NCI-H2196 treated with DMSO at 0.1 percent for 48 hours (cell line): ENCODE results near the gene VPS35L.
A peak's percentile ranks its signal among the peaks of the same experiment; 100 is the strongest.

Source experiments
- DNase-seq: peaks from one replicate; lab custom pipeline; 2025; ENCODE audit not compliant: unreplicated experiment; lab: John Stamatoyannopoulos, UW

The VPS35L gene, protein sequence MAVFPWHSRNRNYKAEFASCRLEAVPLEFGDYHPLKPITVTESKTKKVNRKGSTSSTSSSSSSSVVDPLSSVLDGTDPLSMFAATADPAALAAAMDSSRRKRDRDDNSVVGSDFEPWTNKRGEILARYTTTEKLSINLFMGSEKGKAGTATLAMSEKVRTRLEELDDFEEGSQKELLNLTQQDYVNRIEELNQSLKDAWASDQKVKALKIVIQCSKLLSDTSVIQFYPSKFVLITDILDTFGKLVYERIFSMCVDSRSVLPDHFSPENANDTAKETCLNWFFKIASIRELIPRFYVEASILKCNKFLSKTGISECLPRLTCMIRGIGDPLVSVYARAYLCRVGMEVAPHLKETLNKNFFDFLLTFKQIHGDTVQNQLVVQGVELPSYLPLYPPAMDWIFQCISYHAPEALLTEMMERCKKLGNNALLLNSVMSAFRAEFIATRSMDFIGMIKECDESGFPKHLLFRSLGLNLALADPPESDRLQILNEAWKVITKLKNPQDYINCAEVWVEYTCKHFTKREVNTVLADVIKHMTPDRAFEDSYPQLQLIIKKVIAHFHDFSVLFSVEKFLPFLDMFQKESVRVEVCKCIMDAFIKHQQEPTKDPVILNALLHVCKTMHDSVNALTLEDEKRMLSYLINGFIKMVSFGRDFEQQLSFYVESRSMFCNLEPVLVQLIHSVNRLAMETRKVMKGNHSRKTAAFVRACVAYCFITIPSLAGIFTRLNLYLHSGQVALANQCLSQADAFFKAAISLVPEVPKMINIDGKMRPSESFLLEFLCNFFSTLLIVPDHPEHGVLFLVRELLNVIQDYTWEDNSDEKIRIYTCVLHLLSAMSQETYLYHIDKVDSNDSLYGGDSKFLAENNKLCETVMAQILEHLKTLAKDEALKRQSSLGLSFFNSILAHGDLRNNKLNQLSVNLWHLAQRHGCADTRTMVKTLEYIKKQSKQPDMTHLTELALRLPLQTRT

DNA sequence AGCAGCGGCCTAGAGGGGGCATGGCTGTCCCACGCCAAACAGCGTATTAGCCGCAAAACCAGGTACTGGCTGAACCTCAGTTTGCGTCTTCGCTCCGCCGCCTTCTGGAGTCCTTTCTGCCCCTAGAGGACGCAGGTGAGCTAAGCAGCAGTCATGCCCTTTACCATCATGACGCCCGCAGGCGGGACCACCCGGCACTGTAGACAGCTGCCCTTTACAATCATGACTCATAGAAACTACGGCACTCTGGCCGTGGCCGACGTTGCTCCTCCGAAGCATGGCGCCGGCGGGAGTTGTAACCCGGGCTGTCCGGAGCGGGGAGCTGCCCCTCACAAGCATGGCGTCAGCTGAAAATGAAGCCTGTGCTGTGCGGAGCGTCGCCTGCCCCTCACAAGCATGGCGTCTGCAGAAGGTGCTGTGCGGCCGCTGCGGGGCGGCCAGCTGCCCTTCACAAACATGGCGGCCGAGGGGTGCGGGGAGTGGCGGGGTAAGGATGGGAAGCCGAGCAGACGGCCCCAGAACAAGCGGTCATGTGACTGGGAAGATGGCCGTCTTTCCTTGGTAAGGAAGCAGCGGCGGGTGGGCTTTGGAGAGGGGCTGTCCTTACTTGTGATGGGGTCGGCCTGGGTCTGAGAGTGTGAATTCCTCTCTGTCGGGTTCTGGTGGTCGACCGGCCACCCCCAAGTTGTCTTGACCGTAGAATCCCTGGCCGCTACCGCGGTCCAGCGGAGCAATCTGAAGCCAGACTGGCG is at the start of gene VPS35L:
VPS35L (plus strand) TSS at position 518 of the 752 bp plus-strand sequence; CDS start at position 545, 27 bp downstream.
- peak; percentile 95 for DNase-seq

DNA sequence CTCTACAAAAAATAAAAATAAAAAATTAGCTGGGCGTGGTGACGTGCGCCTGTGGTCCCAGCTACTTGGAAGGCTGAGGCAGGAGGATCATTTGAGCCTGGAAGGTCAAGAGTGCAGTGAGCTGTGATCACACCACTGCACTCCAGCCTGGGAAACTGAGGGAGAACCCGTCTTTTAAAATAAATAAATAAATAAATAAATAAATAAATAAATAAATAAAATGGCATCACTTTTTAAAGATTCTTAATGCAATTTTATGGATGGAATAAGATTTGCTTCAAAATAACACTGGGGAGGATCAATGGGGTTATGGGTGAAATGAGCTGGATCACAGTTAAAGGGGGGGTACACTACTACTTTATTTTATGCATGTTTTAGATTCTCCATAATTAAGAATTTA is 48.5 kb upstream of the VPS35L start:
- no peak for DNase-seq

DNA sequence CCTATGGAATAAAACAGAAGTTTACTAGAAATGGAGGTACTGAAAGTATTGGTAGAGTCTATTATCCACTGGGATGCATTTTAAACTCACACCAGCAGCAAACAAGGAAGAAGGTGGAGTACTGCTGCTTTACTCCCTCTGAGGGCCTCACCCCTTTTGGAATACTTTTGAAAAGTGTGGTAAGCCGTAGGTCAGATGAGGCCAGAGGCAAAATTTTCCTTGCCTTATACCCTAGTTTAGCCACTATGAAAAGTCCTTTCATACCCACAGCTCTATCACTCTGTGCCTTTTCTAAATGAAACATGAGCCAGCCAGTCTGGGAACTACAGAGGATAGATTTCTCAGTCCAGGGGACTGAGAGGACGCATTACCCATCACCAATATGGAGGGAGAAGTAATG is 47.6 kb upstream of the VPS35L start:
- no peak for DNase-seq

DNA sequence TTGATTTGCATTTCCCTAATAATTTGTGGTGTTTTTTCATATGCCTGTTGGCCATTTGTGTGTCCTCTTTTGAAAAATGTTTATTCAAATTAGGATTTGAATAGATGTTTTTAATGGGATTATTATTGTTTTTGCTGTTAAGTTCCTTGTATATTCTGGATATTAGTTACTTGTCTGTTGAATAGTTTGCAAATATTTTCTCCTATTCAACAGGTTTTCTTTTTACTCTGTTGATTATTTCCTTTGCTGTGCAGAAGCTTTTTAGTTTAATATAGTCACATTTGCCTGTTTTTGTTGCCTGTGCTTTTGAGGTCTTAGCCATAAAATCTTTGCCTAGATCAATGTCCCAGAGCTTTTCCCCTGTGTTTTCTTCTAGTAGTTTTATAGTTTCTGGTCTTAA is 43.2 kb upstream of the VPS35L start:
- no peak for DNase-seq

DNA sequence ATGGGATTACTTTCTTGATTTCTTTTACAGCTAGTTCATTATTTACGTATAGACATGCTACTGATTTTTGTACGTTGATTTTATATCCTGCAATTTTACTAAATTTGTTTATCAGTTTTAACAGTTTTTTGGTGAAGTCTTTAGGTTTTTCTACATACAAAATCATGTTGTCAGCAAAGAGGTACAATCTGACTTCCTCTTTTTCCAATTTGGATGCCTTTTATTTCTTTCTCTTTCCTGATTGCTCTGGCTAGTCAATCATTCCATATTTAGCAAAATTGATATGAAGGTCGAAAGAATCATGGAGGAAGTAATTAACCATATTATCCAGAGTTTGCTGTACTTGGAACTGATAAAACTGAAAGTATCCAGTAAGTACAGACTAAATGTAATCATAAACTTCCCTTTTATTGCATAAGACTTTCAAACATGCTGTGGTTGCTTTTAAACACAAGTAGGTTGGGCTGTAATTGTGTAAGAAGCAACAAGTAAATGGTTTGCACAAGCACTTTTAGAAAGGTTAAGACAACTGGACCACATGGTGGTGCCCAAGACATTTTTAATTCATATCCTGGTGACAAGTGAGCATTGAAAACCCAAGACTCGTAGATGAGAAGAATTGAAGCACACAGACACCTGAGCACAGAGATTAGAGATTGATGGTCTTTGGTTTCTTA is 42.0 kb upstream of the VPS35L start:
- DNase-seq = no peak

DNA sequence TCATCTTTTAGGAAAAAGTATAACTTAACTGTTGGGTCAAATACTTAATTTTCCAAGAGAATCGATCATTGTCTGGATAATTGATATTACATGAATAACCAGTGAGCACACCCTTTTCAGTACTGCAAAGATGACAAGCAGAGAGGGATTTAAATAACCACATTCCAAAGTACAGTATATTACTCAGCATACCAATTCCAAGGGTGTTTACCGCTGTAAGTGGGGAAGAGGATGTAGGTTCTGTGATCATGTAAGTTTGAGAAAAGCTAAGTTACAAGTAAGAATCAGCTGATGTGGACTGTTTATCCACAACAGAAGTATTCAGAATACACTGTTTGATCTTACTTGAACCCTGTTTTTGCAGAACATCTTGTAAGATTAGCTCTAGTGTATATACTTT is 39.7 kb upstream of the VPS35L start:
- no peak for DNase-seq

DNA sequence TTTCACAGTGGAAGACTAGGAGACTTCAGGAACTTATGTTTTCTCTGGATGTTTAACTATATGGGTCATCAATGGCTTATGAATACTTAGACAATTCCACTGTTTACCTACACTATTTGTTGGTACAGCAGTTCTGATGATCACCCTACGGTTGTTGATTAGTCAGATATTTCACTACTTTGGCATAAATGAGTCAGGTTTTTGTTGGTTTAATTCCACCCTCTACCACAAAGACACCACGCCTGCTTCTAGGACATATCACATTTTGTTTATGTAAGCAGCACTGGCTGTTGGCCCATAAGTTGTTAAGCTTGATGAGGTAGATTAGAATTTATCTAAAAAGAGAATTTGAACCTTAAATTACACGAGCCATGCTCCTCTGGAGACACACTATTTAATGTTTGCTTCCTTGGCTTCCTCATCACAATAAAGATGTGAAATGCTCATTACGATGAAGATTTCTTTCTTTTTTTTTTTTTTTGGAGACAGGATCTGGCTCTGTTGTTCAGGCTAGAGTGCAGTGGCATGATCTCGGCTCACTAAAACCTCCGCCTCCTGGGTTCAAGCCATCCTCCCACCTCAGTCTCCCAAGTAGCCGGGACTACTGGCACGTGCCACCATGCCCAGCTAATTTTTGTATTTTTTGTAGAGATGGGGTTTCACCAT is 37.9 kb upstream of the VPS35L start:
- DNase-seq = peak; percentile 22

DNA sequence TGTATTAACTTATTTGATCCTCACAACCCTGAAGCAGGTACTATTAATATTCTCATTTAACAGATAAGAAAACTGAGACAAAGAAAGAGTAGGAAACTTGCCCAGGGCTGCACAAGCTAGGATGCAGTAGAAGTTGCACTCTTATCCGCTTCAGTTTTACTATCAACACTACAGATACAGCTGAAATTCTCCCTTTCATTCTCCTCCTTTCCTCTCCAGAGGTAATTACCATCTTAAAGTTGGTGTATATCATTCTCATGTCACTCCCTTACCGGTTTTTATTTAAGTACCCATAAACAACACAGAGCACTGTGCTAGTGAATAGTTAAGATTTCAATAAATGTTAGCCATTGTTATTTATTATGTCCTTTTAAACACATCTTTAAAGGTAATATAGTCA is 37.1 kb upstream of the VPS35L start:
- no peak for DNase-seq

DNA sequence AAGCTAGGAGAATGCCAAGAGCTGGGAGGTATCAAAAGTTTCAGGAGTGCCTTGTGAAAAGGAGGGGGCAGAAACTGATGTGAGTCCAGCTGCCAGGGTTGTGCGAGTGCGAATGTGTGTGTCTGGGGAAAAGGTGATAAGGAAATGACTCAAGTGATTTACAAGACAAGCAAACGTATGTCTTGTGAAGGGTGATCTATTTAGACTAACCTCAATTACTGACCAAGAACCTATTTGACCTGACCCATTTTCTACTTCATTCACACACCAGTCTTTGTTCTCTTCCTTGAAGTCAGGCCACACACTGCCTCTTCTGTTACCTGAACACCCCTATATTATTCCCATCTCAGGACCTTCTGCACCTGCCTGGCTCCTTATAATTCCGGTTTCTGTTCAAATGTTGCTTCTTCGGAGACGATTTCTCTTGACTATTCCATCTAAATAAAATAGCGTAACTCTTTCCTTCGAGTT is 34.6 kb upstream of the VPS35L start:
- DNase-seq = no peak

DNA sequence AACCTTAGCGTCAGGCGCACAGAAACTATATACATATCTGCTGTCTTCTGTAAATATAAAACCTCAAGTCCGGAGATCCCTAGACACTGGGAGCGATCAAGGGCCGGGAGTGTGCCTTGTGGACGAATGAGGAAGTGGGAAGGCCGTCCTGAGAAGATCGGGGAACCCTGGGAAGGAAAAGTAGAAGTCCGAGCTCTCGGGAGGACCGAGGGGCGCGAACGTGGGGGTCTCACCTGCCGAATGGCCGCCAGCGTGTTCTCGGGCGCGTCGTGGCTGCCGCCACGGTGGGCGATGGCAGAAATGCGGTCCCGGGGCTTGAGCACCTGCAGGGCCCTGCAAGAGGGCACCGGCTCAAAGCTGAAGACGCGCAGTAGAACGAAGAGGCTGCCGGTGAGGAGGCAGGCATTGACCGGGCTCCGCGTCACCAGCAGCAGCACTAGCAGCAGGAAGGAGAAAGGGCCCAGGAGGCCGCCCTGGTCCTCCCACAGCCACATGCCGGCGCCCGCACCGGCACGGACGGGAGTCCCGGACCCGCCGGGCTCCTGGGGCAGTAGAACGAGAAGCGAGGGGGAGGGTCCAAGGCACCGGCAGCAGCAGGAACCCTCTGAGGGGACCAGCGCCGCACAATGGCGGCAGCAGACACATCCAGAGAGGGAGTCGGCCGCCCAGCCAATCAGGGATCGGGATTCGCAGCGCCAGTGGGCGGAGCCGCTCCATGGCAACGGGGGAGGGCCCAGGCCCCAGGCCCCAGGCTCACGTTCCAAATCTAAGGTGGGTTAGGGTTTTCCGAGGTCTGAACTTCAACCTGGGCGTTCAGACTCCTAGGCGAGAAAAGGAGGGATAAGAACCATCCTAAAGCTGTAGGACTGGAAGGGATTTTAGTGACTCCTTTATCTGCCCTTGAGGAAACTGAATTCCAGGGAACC is 33.8 kb upstream of the VPS35L start, which contains the start of gene GDE1:
GDE1 (minus strand) TSS at position 628 of the 926 bp plus-strand sequence; CDS start at position 494, 134 bp downstream.
- DNase-seq = peak; percentile 92

DNA sequence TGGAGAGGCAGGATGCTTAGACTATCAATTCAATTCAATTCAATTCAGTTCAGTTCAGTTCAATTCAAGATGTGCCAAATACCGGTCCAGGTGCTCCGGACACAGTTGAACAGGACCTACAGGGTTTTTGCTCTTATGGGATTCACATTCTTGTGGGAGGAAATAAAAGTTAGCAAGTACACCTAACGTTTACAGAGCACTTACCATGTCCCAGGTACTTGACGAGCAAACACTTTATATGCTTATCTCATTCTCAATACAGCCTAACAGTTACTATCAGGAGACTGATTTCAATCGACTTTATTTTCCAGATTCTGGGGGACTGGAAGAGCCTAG is 33.1 kb upstream of the VPS35L start:
- DNase-seq = no peak

DNA sequence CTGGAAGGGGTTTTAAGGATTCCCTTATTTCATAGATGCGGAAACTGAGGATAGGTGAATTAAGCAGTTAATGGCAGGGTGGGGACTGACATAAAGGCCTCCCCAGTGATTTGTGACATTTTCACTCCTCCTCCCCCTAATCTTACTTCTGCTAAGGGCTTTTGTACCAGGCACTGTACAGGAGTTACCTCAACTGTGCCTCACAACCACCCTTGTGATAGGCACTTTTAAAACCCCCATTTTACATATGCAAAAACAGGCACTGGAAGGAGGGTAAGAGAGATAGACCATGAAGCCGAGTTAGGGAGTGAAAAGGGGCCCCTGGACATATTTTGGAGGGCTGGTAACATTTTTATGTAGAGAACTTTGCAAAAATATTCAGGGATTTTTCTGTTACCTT is 32.7 kb upstream of the VPS35L start:
- DNase-seq = no peak

DNA sequence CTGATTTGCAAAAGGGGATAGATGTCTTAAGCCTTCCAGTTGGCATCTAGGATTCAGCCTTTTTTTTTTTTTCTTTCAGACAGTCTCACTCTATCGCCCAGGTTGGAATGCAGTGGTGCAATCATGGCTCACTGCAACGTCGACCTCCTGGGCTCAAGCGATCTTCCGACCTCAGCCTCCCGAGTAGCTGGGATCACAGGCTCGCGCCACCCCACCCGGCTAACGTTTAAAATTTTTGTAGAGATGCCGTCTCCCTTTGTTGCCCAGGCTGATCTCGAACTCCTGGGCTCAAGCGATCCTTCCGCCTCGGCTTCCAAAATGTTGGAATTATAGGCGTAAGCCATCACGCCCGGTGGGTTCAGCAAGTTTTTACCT is 32.3 kb upstream of the VPS35L start:
- DNase-seq = no peak

DNA sequence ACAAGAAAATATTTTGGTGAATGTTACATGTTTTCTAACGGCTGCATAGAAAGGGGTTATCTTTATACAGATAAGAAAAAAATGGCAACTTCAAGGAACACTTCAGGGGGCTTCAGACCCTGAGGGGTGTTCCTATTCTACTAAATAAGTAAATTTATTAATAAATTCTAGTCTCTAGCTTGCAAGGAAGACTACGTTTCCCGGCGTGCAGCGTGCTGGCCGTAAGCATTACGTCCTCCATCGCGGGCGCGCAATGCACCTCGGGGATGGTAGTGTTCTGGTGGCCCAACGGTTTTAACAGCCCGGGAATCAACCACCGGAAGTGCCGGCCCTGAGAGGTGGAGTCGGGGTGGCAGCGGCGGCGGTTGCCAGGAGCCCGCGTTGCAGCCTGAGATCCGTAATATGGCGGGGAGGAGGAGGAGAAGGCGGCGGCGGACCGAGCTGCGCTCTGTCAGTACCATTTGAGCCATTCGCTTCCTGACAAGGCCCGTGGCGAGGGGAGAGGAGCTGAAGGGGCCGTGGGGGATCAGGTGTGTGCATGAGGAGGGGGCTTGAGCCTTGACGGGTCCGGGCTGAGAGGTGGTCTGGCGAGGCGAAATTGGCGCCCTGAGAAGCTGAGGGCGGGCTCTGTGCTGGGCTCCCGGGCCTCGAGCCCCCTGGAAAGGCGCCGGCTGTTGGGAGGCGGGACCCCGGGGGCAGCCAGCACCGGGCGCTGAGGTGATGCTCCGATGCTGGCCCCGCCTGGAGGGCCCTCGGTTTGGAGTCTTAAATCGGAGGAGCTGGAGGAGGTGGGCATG is 31.7 kb upstream of the VPS35L start, which contains the start of gene CCP110:
CCP110 (plus strand) TSS at position 384 of the 797 bp plus-strand sequence. CDS start 3,940 bp downstream, outside the sequence.
- peak; percentile 93 for DNase-seq

DNA sequence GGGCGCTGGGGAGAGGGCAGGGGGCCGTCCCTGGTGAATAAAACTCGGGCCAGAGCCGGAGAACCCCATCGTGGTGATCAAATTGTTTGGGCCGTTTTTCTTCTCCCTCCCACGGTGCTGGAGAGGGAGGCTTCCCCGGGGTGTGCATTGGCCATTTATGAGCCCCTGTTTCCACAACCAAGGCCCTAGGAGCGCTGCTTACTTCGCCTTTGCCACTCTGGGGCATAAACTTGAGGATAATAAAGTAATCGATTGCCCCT is 31.2 kb upstream of the VPS35L start:
- DNase-seq = no peak

DNA sequence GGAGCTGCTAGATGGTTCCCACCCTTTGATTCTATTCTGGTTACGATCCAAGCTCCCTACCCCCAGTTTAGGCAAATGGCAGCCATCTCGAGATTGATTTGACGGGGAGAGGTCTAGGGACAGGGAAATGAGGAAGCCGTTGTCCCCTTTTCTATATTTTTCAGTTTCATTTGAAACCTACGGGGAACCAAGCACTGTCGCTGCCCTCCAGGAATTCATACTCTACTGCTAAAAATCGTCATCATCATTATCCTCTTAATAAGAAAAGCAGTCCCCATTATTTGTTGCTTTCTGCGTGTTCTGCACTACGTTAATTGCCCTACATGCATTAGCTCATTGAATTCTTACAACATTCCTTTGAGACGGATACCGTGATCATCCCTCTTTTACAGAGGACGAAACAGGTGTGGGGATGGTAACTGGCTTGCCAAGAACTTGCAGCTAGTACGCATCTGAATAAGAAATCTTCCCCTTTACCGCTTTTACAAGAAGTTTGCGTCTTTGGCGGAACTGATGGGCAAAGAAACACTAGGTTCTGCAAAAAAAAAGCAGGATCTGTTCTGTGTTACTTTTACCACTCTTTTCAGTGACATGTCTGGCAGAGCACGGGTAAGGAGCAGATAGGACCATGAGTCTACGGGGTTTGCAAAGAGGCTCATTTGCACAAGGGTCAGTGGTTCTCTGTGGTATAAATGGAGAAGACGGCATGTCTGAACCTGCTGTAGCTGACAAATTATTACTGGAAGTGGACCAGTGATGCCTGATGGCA is 30.7 kb upstream of the VPS35L start:
- no peak for DNase-seq

DNA sequence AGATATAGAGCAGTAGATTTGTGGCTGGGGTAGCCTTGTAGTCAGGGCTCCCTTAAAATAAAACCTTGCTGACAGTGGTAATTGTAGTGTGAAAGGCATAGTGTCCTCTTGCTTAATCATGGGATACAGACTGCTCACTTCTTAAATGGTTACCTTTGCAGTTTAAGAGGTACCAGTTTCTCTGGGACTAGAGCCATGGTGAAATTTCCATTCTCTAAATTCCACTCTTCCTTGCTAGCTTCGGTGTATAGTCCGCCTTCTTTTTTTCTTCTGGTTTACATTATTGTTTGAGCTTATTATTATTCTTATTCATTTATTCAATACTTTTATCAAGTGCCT is 30.1 kb upstream of the VPS35L start:
- no peak for DNase-seq

DNA sequence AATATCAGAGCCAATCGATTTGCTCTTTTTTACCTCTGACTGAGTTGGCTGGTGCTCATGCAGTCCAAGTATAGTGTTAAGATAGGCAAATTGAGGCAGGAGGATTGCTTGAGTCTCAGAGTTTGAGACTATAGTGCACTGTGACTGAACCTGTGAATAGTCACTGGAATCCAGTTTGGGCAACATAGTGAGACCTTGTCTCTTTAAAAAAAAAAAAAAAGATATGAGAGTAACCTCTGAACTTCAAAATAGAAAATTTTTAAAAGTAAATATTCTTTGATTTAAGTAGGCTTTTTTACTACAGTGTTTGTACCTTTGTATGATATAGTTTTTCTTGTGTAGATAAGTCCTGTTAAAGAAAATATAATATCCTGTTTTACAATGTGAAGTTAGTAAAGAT is 28.3 kb upstream of the VPS35L start:
- DNase-seq = no peak
